ENCODE measurements around the gene ACTR3.
"Not testable (repeated sequence)": the region's sequence is repeated elsewhere in the genome, so short reads cannot be mapped to it uniquely, and the experiment has no call there.

The ACTR3 gene

DNA sequence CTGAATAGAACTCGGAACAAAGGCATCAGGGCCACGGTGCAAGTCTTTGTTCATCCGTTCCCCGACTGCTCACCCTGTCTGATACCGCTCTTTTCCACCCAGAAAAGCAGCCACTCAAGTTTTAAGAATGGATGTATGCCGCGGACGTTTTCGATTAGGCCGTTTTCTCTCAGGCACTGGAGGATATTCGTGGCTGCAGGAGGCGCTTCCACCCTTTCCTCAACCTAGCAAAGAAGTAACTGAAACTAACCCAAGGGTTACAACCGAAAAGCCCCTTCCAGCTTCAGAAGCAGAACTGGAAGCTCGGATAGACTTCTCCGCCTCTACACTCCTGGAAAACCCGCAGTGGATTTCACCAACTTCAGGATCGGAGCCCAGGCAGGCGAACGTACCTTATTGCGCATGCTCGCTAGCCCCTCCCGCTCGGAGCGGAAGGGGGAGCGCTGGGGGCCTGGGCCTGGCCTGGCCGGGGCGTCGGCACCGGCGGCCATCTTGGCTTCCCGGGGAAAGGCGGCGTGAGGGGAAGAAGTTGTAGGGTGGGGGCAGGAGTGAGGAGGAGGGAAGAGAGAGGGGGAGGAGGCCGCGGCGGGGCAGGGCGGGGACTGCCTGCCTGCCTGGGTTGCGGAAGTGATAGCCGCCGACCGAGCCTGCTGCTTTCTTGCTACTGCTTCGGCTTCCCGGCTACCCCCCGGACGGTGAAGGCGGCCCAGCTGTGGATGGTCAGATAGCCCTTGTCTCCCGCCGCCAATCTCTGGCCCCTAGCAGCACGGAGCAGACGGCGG, at the start of gene ACTR3:
ACTR3 (plus strand) TSS at position 619 of the 782 bp plus-strand sequence. CDS start 191 bp downstream, outside the sequence.
- DNase-seq (ENCODE audit: low read depth), result peak; percentile 97

DNA sequence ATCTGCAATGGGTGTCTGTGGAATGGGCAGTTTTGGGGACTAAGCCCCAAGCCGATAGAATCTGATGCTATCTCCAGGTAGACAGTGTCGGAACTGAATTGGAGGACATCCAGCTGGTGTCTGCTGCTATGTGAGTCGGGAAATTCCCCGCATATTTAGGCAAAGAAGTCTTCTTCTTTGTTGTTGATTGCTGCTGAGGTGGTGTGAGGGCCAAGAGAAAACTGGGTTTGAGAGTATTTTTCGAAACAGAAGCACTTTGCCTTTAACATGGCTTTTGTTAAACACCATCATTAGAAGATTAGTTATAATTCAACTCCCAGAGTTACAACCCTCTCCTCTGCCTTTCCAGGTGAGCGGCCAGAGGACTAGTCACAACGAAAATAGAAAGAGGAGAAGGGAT, 49.4 kb upstream of the ACTR3 start:
- DNase-seq (ENCODE audit: low read depth), result no peak

DNA sequence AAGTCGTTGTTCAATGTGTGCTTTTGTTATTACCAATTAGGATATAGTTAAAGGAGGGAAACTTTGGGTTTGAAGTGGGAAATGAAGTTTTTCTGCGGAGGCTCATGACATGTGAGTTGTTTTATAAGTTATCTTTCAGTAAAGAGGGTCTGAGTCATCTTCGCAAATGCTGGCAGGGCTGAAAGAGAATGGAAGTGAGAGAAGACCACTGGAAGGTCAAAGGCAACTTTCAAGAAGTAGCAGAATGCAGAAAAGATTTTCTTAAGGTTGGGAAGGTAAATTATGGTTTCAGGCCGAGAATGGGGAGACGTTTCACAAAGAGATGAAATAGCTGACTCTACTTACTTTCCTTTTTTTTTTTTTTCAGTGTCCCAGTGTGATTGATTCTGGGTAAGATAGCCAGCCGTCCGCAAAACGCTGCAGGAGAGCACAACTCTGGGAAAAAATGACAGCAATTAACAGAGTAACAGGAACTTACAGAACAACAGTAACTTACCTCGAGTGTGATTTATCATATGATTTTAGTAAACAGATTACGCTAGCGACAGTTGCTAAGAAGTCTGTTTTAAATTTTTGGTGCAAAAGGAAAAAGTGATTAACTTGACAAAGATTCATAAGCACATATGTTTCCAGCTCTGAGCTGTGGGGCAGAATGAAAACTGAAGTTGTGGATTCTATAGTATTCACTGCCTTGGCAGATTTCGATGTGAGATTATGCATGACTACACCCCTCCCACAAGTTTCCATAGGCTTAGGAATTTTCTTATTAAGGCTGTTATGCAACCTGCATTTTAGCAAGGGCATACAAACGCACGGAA, 46.8 kb upstream of the ACTR3 start:
- DNase-seq (ENCODE audit: low read depth), result no peak

DNA sequence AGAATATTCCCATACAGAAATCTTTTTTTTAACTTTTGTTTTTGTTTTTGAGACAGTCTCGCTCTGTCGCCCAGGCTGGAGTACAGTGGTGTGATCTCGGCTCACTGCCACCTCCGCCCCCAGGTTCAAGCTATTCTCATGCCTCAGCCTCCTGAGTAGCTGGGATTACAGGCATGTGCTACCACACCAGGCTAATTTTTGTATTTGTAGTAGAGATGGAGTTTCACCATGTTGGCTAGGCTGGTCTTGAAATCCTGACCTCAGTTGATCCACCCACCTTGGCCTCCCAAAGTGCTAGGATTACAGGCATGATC, 46.2 kb upstream of the ACTR3 start:
- DNase-seq (ENCODE audit: low read depth), result not testable (repeated sequence)

DNA sequence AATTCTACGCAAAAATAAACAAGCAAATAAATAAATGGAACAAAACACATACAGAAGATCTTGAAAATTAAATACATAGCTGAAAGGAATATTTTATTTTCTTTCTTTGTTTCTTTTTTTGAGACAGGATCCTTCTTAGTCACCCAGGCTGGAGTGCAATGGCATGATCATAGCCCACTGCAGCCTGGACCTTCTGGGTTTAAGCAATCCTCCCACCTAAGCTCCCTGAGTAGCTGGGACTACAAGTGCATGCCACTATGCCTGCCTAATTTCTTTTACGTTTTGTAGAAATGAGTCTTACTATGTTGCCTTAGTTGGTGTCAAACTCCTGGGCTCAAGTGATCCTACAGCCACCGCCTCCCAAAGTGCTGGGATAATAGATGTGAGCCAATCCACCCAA, 44.6 kb upstream of the ACTR3 start:
- no peak for DNase-seq (ENCODE audit: low read depth)

DNA sequence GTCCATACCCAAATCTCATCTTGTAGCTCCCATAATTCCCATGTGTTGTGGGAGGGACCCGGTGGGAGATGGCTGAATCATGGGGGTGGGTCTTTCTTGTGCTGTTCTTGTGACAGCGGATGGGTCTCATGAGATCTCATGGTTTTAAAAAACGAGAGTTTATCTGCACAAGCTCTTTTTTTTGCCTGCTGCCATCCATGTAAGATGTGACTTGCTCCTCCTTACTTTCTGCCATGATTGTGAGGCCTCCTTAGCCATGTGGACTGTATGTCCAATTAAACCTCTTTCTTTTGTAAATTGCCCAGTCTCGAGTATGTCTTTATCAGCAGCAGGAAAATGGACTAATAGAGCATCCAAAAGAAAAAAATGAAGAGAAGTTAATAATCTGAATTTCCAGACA, 44.1 kb upstream of the ACTR3 start:
- not testable (repeated sequence) for DNase-seq (ENCODE audit: low read depth)

DNA sequence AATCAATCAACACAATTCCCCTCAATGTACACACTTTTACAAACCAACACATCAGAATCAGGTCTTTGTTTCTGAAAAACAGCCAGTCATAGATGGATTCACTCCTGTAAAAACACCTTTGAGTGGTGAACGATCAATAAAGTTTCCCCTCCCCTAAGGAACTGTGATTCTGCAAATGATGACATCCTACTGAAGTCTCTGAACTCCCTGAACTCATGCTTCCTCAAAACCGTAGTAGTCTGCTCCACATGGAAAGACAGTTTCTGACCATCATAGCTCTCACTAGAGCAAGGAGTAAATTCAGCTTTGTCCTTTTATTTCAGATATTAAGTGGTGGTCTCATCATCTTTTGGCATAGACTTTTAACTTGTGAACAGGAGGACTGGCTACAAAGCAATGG, 43.5 kb upstream of the ACTR3 start:
- DNase-seq (ENCODE audit: low read depth), result no peak

DNA sequence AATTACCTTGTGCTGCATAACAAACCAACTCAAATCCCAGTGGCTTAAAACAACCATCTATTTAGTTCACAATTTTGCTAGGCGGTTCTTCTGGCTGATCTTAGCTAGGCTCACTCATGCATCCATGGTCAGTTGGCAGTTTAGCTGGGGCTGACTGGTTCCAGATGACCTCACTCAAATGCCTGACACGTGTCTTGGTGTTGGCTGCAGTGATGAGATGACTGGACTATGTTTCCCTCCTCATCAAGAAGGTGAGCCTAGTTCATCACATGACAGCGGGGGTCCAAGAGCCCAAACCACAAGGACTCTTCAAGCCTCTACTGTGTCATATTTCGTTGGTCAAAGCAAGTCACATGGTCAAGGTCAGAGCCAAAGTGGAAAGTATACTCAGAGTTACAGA, 42.7 kb upstream of the ACTR3 start:
- no peak for DNase-seq (ENCODE audit: low read depth)

DNA sequence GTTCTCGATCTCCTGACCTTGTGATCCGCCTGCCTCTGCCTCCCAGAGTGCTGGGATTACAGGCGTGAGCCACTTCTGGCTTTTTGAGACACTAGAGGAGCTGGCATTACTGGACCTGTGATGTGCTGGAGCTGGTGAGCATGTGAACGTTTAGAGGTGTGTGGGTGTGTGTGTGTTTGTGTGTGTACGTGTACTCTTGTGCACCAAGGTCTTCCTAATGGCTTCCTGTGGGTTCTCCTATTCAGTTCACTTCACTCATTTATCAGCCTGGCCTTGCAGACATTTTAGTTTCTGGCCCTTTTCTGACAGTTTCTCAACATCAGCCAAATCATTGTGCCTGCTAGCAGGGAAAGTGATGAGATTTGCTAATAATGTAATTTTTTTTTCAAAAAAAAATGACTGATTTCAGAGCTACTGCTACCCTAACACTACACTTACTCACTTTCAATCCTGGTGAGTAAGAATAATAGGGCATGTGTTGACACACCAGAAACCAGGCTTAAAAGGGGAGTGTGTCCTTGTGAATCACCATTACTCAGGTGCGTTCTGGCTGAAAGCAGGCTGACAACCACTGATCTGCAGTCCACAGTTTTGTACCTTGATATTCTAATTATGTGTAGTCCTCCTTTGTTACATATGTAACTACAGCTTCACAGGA, 41.0 kb upstream of the ACTR3 start:
- no peak for DNase-seq (ENCODE audit: low read depth)

DNA sequence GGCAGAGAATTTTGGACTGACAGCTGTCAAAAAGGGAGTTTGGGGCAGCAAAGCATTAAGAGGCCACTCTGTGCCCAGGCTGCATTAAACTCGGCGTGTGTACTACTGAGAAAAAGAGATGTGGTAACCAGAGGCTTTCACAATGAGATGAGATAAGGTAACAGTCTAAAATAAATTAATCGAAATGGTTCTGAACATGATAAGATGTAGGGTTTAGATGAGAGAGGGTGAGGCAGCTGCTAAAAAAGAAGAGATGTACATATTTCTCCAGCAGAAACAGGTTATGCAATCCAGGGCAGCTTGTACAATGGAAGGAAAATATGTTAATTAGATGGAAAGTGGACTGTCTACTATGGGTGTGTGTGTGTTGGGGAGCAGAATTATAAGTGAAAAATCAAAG, 39.2 kb upstream of the ACTR3 start:
- no peak for DNase-seq (ENCODE audit: low read depth)

DNA sequence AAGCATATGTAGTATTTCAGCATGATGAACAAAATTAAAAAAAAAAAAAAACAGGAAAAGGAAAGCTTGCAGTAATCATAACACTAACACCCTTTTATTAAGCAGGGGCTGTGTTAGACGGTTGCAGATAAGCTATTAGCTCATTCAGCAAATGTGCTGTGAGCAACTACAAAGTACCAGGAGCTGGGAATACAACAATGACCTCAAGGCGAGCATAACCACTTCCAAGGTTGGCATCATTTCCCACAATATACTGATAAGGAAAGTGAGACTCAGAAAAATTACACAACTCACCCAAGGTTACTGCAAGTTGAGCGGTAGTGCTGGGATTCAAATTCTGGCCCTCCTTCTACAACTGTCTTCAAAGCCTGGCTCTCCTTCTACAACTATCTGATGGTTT, 38.2 kb upstream of the ACTR3 start:
- DNase-seq (ENCODE audit: low read depth), result no peak

DNA sequence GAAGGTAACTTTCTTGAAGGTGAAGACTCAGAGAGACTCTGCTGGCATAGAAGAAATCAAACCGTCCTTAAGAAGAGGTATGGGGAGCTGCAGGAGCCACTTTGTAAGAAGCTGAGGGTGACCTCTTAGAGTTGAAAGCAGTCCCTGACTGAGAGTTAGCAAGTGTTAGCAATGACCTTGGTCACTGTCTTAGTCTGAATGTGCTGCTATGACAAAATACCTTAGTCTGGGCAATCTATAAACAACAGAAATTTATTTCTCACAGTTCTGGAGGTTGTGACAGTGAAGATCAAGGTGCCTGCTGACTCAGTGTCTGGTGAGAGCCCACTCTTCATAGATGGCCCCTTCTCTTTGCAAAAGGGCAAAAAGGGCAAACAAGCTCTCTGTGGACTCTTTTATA, 35.7 kb upstream of the ACTR3 start:
- no peak for DNase-seq (ENCODE audit: low read depth)

DNA sequence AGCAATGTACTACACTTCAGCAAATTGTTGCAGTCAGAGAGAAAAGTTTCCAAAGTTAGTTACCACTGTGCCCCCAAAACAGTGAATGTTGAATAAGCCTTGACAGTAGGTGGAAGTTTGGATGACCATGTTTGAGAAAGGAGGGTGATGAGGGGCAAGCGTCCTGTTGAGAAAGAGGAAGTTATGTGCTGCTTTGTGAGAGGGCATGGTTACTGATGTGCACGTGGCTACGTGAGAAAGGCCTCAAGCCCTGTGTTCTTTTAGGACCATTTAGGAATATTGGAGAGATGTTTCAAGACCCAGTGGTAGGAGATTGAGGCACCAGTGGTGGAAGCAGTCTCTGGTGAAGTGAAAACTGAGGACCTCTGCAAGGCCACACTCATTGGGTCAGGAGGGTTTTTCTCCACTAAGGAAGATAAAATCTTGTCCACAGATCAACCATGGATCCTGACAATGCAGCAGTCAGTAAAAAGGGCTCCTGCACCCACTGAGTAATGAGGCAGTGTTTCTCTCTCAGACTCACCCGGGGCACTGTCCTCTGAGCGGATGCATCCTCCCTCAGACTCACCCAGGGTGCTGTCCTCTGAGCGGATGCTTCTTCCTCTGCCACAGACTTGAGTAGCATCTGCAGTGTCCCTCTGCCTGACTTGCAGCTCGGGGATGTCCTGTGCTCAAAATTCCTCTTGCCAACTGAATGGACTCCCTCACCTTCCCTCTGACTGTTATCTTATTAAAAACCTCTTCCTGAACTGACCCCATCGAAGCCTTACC, 34.7 kb upstream of the ACTR3 start:
- DNase-seq (ENCODE audit: low read depth), result no peak

DNA sequence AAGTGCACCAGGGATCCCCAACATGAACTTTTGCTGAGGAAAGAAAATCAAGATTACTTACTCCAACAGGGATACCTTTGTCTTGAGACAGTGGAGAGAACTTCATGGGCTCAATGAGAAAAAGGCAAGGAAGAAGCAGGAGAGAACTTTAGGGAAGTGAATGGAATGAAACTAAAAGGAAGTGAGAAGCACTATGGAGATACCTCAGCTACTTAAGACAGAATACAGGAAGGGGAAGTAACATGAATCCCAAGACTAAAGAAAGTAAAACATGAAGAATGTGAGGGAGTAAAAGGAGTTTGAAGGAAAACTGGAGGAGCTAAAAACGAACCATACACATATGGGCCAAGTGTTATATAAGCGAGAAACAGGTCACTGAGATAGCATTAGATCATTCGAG, 32.4 kb upstream of the ACTR3 start:
- DNase-seq (ENCODE audit: low read depth), result no peak

DNA sequence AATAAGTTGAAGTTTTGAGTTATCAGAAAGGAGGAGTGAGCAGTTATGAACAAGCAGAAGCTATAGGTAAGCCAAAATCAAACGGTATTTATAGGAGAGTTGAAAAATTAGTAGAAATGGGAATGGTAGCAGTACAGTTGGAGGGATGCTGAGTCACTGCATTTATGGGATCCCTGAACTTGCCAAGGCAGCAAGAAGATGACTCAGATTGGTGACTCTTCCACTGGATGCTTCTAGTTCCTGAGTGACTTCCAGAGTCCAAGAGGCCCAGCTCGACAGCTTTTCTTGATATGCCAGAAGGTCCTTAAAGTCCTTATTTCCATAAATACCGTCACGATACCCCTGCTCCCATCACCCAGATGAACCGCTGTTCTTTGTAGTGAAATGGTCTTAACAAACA, 31.1 kb upstream of the ACTR3 start:
- DNase-seq (ENCODE audit: low read depth), result no peak

DNA sequence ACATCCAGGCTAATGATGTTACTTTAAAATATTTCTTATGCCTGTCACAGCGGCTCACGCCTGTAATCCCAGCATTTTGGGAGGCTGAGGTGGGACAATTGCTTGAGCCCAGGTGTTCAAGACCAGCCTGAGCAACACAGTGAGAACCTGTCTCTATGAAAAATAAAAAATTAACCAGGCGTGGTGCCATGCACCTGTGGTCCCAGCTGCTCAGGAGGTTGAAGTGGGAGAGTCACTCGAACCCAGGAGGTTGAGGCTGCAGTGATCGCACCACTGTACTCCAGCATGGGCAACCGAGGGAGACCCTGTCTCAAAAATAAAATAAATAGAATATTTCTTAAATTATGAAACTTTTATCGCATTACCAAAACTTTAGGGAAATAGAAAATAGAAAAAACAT, 28.1 kb upstream of the ACTR3 start:
- no peak for DNase-seq (ENCODE audit: low read depth)

DNA sequence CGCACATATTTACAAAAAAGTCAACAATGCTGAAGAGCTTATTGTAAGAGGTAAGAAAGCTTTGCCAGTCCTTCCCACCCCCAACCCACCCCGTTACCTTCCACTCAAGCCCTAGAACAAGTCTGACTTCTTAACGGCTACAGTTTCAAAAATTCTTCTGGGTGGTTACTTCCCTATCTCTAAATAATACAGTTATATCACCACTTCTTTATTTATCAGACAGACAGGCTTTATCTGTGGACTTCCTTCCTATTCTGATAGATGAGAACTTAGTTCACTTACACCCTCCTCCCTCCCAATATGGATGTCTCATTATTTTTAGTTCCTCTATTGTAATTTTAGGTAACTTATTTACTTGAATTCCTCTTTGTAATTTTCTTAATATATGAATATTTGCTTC, 26.7 kb upstream of the ACTR3 start:
- DNase-seq (ENCODE audit: low read depth), result no peak

DNA sequence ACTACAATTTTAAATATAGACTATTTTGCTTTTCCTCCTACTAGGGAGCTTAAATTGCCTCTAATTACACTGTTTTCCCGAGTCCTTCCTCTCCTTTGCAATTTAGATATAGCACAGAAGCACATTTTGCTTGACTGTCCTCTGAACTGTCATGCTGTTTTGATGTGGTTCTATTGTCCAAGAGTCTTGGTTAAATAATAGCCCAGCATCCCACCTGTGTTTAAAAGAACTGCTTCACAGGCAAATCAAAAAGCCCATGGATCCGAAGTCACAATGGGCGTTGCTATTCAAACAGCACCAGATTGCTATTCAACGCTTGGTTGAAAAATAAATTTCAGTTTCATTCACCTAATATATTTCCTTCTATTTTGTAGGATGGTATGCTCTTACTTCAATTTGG, 22.3 kb upstream of the ACTR3 start:
- no peak for DNase-seq (ENCODE audit: low read depth)

DNA sequence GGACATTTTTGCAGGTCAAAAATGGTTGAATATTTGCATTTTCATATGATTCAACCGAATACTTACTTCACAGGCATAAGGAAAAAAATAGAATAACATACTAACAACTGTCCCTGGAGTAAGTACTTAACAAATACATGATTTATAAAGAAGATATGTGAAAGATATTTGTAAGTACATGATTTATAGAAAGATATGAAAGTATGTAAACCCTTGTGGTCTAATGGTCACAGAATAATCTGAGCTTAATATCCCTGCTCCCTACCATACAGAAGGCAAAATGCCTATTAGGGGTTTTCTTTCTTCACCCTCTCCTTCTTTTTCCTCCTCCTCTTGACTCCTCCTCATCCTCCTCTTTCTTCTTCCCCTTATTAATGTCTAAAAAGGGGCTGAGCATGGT, 20.6 kb upstream of the ACTR3 start:
- no peak for DNase-seq (ENCODE audit: low read depth)

DNA sequence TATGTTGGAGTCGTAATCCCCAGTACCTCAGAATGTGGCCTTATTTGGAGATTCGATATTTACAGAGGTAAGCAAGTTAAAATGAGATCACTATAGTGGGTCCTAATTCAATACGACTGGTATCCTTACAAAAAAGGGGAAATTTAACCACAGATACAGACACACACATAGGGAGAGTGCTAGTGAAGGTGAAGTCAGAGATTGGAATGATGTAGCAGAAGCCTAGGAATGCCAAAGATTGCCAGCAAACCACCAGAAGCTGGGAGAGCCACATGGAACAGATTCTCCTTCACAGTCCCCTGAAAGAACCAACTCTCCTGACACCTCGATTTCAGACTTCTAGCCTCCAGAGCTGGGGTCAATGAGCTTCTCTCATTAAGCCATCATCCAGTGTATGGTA, 17.7 kb upstream of the ACTR3 start:
- no peak for DNase-seq (ENCODE audit: low read depth)

DNA sequence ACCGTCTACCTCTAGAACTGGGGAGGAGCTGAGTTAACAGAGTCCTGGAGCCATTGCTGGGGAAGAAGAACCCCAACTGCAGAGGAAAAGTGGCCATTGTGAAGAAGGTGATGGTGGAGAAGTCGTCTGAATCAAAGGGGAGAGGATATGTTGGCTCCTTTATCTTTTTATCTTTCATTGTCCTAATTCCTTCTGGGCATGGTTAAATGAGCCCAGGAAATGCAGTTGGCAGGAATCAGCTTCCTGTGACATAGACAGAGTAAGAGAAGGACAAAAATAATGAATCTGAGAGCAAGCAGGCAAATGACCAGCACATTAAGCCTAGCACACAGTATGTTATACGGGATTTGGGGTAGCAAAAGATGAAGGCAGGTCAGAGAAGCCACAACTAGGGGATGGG, 16.0 kb upstream of the ACTR3 start:
- DNase-seq (ENCODE audit: low read depth), result no peak

DNA sequence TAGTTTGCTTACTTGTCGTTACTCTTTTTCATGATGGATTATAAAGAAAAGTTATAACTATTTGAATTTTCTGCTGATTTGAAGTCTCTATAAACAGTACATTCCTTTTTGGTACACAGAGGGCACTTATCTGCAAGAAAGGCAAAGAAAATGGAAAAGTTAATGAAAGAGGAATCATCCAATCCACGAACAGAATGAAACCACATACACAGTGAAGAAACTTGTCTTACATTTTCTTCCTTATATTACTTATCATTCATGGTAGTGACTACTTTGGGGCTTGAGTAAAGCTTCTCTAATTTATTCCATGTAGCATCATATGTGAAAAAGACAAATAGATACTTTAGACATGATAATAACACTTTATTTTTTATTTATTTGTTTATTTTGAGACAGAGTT, 14.8 kb upstream of the ACTR3 start:
- DNase-seq (ENCODE audit: low read depth), result no peak
